ENCODE results near the gene RAB15. TPM values are rescaled to one million over a fixed set of nuclear protein-coding genes. Genes with fewer than 3 reads are reported as not detected.

The RAB15 gene
- total and polyA plus RNA-seq, 2 of the 8 experiments (the other 6 are each of a cell fraction or from before 2014, with no cell fraction given), result 38.8 to 58.1 TPM

GRCh38 chr14:64992328-64992885 lies 20.3 kb upstream of the RAB15 start:
- H3K27ac ChIP-seq (ENCODE audit: low read depth, low read length), result no peak overlapping the region
- TF ChIP-seq ATF3 (IDR thresholded peaks at IDR 0.05; ENCODE audit: insufficient read depth, low read depth, low read length) (0 out of 2 replicates have a peak, but pooled peaks have one; percentile 28), CEBPB (IDR thresholded peaks at IDR 0.05; ENCODE audit: low read depth, low read length) (peak; percentile 44; the same call in 1 of the 2 replicates), NANOG (IDR thresholded peaks at IDR 0.05; ENCODE audit: insufficient read depth, low read depth, low read length, poor library complexity, severe bottlenecking) (no peak)
- H3K27me3 ChIP-seq (replicated peaks in 1 of 4; ENCODE audit: control insufficient read depth in 3 of 4, extremely low read depth in 1 of 4, insufficient read depth in 3 of 4, low read length in 3 of 4), result no peaks in the 10 kb centered on the region
- H3K18ac ChIP-seq (ENCODE audit: extremely low read depth, low read length), result no peak overlapping the region
- DNase-seq (ENCODE audit: low read depth in 1 of 2, low spot score in 2 of 2) (no peak), FAIRE-seq (no peak)
- H3K23me2 ChIP-seq (ENCODE audit: low read depth, low read length), result peaks cover 2% of the 10 kb centered on the region; the same call in 1 of the 2 replicates
- no peak overlapping the region for H2BK5ac ChIP-seq (ENCODE audit: low read depth, low read length)
- H2BK20ac ChIP-seq (ENCODE audit: low read length), result no peak overlapping the region
- H3K79me1 ChIP-seq (ENCODE audit: low read depth, low read length), result 0 out of 2 replicates have a peak, but pooled peaks cover 2% of the 10 kb centered on the region
- no peak overlapping the region for H3K4ac ChIP-seq (replicated peaks; ENCODE audit: insufficient read length, low read depth, low read length)
- H3K23ac ChIP-seq (ENCODE audit: insufficient read length), result no peak overlapping the region
- H2BK15ac ChIP-seq (ENCODE audit: low read length), result no peak overlapping the region
- ChIA-PET CTCF (ENCODE audit: partially characterized antibody) (interaction anchor here (0.7 to 1.5 kb wide), 2 partner anchors 105 to 151 kb away, joined by 3 to 4 read pairs; no protein-coding TSS in a partner anchor), POLR2A (ENCODE audit: partially characterized antibody) (no interaction called here)
- H4K20me1 ChIP-seq (replicated peaks in 1 of 2; ENCODE audit: control insufficient read depth in 1 of 2, insufficient read depth in 2 of 2, low read length in 2 of 2), result no peaks in the 10 kb centered on the region
- WGBS, 2 experiments (ENCODE audit: extremely low coverage in 1 of 2, insufficient coverage in 1 of 2, insufficient read length in 1 of 2, insufficient replicate concordance in 2 of 2, low coverage in 1 of 2, low lambda C conversion rate in 2 of 2, missing lambda C conversion rate in 1 of 2), result 91% methylated on average over 5 of the region's 5 CpGs; no CpG with 5 or more reads in 1 of the 2 experiments
- H2BK12ac ChIP-seq (ENCODE audit: low read depth, low read length), result no peak overlapping the region
- H4K91ac ChIP-seq (replicated peaks; ENCODE audit: insufficient read length, low read length), result no peak overlapping the region
- H3K9me3 ChIP-seq (ENCODE audit: insufficient read depth in 2 of 2, low read depth in 1 of 2, low read length in 1 of 2), result no peaks in the 10 kb centered on the region
- H3K4me1 ChIP-seq (replicated peaks in 1 of 4; ENCODE audit: control insufficient read depth in 3 of 4, insufficient read depth in 4 of 4, low read length in 3 of 4), result no peaks in the 10 kb centered on the region
- no peak overlapping the region for H3K9ac ChIP-seq (replicated peaks in 1 of 4; ENCODE audit: extremely low read depth in 1 of 4, low read depth in 3 of 4, low read length in 3 of 4)
- no peaks in the 10 kb centered on the region for H3K36me3 ChIP-seq (ENCODE audit: control insufficient read depth in 2 of 4, insufficient read depth in 4 of 4, low read length in 3 of 4)
- H3K4me3 ChIP-seq (ENCODE audit: extremely low read depth in 1 of 4, insufficient read depth in 2 of 4, low read depth in 3 of 4, low read length in 4 of 4), result no peak overlapping the region
- H2BK120ac ChIP-seq (replicated peaks; ENCODE audit: low read depth, low read length), result no peak overlapping the region
- no peak overlapping the region for H2AK5ac ChIP-seq (ENCODE audit: low read depth, low read length)
- peaks cover 0 to 21% of the 10 kb centered on the region in 2 experiments; a peak in 2 of 4 replicates for H3K79me2 ChIP-seq (ENCODE audit: control insufficient read depth in 1 of 2, insufficient read depth in 2 of 2, low read length in 2 of 2)
- no peak overlapping the region for H3K14ac ChIP-seq (ENCODE audit: insufficient read length)
- no peak overlapping the region for H2AFZ ChIP-seq (ENCODE audit: low read length)
- H4K5ac ChIP-seq (ENCODE audit: insufficient read length, low read depth, low read length), result no peak overlapping the region
- no peak overlapping the region for H4K8ac ChIP-seq (ENCODE audit: extremely low read depth, insufficient read depth, low read length)
- H3K56ac ChIP-seq (replicated peaks; ENCODE audit: insufficient read length, low read depth, low read length), result no peak overlapping the region
- H3K4me2 ChIP-seq (ENCODE audit: insufficient read depth in 1 of 2, low read depth in 2 of 2, low read length in 2 of 2), result no peak overlapping the region

Measured in H1 (cell line).